B cell (primary cell): ENCODE data around the gene SERINC1. TPM values are rescaled to one million over a fixed set of nuclear protein-coding genes. Genes with fewer than 3 reads are reported as not detected.

ENCODE experiments used
- ATAC-seq: fragments of 200-7000 bp; cut with Tn5 transposase; one replicate; pipeline ENCODE4 v1.10.0; 2021; ENCODE audit warnings: low read depth, mild to moderate bottlenecking, moderate number of reproducible peaks, moderate library complexity
- CTCF ChIA-PET: fragments of 350-600 bp; sonication (Branson Sonifier 250); formaldehyde crosslinking; loops from one replicate; lab custom pipeline; 2021; ENCODE audit warnings: antibody characterized with exemption, inconsistent platforms; lab: Charles Lee
- POLR2A ChIA-PET: fragments of 350-600 bp; sonication (Branson Sonifier 250); formaldehyde crosslinking; loops from one replicate; lab custom pipeline; 2021; ENCODE audit warnings: antibody characterized with exemption; lab: Charles Lee
- DNase-seq: peaks from one replicate; pipeline ENCODE4 v3.0.0; 2013
- H2AFZ ChIP-seq: 2 replicates; pipeline ENCODE4 v1.6.1; 2012; ENCODE audit warnings: mild to moderate bottlenecking, low read depth, low read length; ENCODE audit not compliant: insufficient read depth, poor library complexity, severe bottlenecking
- H3K27ac ChIP-seq, 2 donors: 1 replicate in 1 of 2; 2 replicates in 1 of 2; pipeline ENCODE4 v1.5.1; 2012 to 2013; ENCODE audit warnings: low read length in 2 of 2, mild to moderate bottlenecking in 2 of 2, moderate library complexity in 1 of 2
- H3K27me3 ChIP-seq, 4 experiments: fragments of 200-600 bp in 1 of 4; sonication (generic) in 1 of 4; replicated peaks in 1 of 4; 1 replicate in 2 of 4; 2 replicates in 2 of 4; pipeline versions ENCODE4 v1.6.1 to v1.7.0; 2013 to 2016; ENCODE audit warnings: low read length in 3 of 4, mild to moderate bottlenecking in 2 of 4, mixed read lengths in 1 of 4, moderate library complexity in 1 of 4; ENCODE audit not compliant: insufficient read depth in 4 of 4, control insufficient read depth in 3 of 4; ENCODE audit errors: control extremely low read depth in 1 of 4
- H3K36me3 ChIP-seq, 2 experiments: replicated peaks in 1 of 2; 1 replicate in 1 of 2; 2 replicates in 1 of 2; pipeline versions ENCODE4 v1.6.1 to v1.7.1; 2013; ENCODE audit warnings: low read length in 1 of 2; ENCODE audit not compliant: insufficient read depth in 2 of 2, control insufficient read depth in 1 of 2; ENCODE audit errors: control extremely low read depth in 1 of 2, extremely low read depth in 1 of 2
- H3K4me1 ChIP-seq, 2 donors: fragments of 200-600 bp in 1 of 2; sonication (generic) in 1 of 2; 1 replicate in 1 of 2; 2 replicates in 1 of 2; pipeline versions ENCODE4 v1.5.1 to v1.6.1; 2013 to 2017; ENCODE audit warnings: low read length in 2 of 2; ENCODE audit not compliant: control insufficient read depth in 2 of 2, insufficient read depth in 2 of 2
- H3K4me2 ChIP-seq: replicated peaks from 2 replicates; pipeline ENCODE3; 2012; ENCODE audit warnings: mild to moderate bottlenecking, low read depth, low read length; ENCODE audit not compliant: poor library complexity, severe bottlenecking
- H3K4me3 ChIP-seq, 5 experiments: fragments of 200-600 bp in 1 of 5; sonication (generic) in 1 of 5; 1 replicate in 3 of 5; 2 replicates in 2 of 5; pipeline versions ENCODE4 v1.5.1 to v1.7.0; 2011 to 2016; ENCODE audit warnings: low read length in 4 of 5, mild to moderate bottlenecking in 4 of 5, low read depth in 2 of 5, control low read depth in 1 of 5, moderate library complexity in 1 of 5; ENCODE audit not compliant: insufficient read depth in 1 of 5; ENCODE audit errors: control extremely low read depth in 1 of 5, extremely low read depth in 1 of 5
- H3K79me2 ChIP-seq: fragments of 200-600 bp; sonication (generic); one replicate; pipeline ENCODE4 v1.6.0; 2016; ENCODE audit warnings: low read length; ENCODE audit not compliant: control insufficient read depth, insufficient read depth
- H3K9ac ChIP-seq: fragments of 200-600 bp; sonication (generic); 2 replicates; pipeline ENCODE4 v1.6.1; 2017; ENCODE audit warnings: mild to moderate bottlenecking, low read length, moderate library complexity
- H3K9me3 ChIP-seq, 3 donors: one replicate each; pipeline versions ENCODE4 v1.6.1 to v1.7.1; 2013; ENCODE audit warnings: low read length in 2 of 3; ENCODE audit not compliant: control insufficient read depth in 2 of 3, insufficient read depth in 1 of 3; ENCODE audit errors: control extremely low read depth in 1 of 3
- H4K20me1 ChIP-seq: 2 replicates; pipeline ENCODE4 v1.6.0; 2012; ENCODE audit warnings: mild to moderate bottlenecking, low read length; ENCODE audit not compliant: insufficient read depth, control insufficient read depth, poor library complexity, severe bottlenecking
- H3K27ac Mint-ChIP-seq: one replicate; pipeline ENCODE4 v1.8.0; 2021; ENCODE audit warnings: mixed read lengths
- H3K27me3 Mint-ChIP-seq: one replicate; pipeline ENCODE4 v1.8.0; 2021; ENCODE audit warnings: mixed read lengths
- H3K4me1 Mint-ChIP-seq: one replicate; pipeline ENCODE4 v1.8.0; 2021; ENCODE audit warnings: mixed read lengths
- H3K4me3 Mint-ChIP-seq: one replicate; pipeline ENCODE4 v1.8.0; 2021; ENCODE audit warnings: mixed read lengths
- H3K9me3 Mint-ChIP-seq: one replicate; pipeline ENCODE4 v1.8.0; 2022; ENCODE audit warnings: mixed read lengths; ENCODE audit not compliant: insufficient read depth
- CTCF ChIP-seq: fragments of 200-600 bp; IDR thresholded peaks from one replicate; pipeline ENCODE4 v1.8.0; 2022; ENCODE audit warnings: antibody characterized with exemption, mild to moderate bottlenecking
- EZH2 ChIP-seq: IDR thresholded peaks from 2 replicates; pipeline ENCODE4 v1.6.1; 2012; ENCODE audit warnings: borderline replicate concordance, low read depth, mild to moderate bottlenecking, moderate library complexity, low read length; ENCODE audit not compliant: insufficient read depth, poor library complexity, severe bottlenecking
- WGBS: methylation state at CpG from one replicate; pipeline ENCODE4 v1.1.5; 2013; ENCODE audit warnings: missing lambda C conversion rate; ENCODE audit not compliant: insufficient coverage; 5-methylcytosine and 5-hydroxymethylcytosine counted together
- intact Hi-C: fragments of 100-400 bp; cut with micrococcal nuclease; formaldehyde crosslinking; loops from one replicate; pipeline ENCODE4 v1.10.0; 2022
- polyA plus RNA-seq: library from polyadenylated mRNA; depleted of rRNA; stranded (reverse); fragments of >200 nt; gene quantifications from 2 replicates; pipeline ENCODE4 v1.2.3, GENCODE V29; 2012
- total RNA-seq, 2 donors: library from RNA; stranded (reverse); fragments of 120-200 nt in 1 of 2; gene quantifications; 1 replicate in 1 of 2; 2 replicates in 1 of 2; pipeline versions ENCODE4 v1.2.3 to v1.2.4, GENCODE V29; 2013 to 2022

The SERINC1 gene
- total and polyA plus RNA-seq, 2 donors (not counting 1 experiment from before 2014, with no cell fraction given): 17.2 to 92.1 TPM

GRCh38 chr6:122408240-122408639, 63.4 kb downstream of the SERINC1 start:
- H3K27me3 ChIP-seq: no peaks in the 10 kb centered on the region
- TF ChIP-seq CTCF: no peak
- no peak for TF ChIP-seq EZH2
- H3K36me3 ChIP-seq: peaks cover 5% of the 10 kb centered on the region in 2 experiments
- ChIA-PET POLR2A (no interaction called here), CTCF (interaction anchor here (1.9 kb wide), 1 partner anchor 9 kb away, joined by 8 read pairs; the partner anchor contains the start of gene HSF2)
- DNase-seq: no peak
- no peaks in the 10 kb centered on the region for H3K9me3 ChIP-seq
- H3K27ac ChIP-seq: no peak overlapping the region
- no peaks in the 10 kb centered on the region for H4K20me1 ChIP-seq
- H3K4me1 ChIP-seq: no peaks in the 10 kb centered on the region
- no peaks in the 10 kb centered on the region for H3K27me3 Mint-ChIP-seq
- H3K4me1 Mint-ChIP-seq: peaks cover 22% of the 10 kb centered on the region
- ATAC-seq: no peak
- no peak overlapping the region for H3K27ac Mint-ChIP-seq
- no peak overlapping the region for H2AFZ ChIP-seq
- no CpG with 5 or more reads among the region's 1 CpG for WGBS
- H3K4me3 ChIP-seq: no peak overlapping the region
- no peaks in the 10 kb centered on the region for H3K9me3 Mint-ChIP-seq
- H3K4me3 Mint-ChIP-seq: no peak overlapping the region
- intact Hi-C loops: no loop called here
- no peak overlapping the region for H3K9ac ChIP-seq
- H3K4me2 ChIP-seq: no peak overlapping the region
- peaks cover 45% of the 10 kb centered on the region for H3K79me2 ChIP-seq

DNA sequence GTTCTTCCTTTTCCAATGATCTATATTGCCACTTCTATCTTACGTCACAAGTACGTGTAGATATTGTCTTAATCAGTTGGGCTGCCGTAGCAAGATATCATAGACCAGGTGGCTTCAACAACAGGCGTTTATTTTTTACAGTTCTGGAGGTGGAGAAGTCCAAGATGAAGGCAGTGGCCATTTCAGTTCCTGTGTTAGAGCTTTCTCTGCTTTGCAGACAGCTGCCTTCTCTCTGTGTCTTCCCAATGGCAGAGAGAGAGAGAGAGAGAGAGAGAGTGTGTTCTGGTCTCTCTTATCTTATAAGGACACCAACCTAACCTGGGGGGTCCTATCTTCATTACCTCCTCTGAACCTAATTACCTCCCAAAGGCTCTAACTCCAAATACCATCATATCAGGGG, 63.9 kb downstream of the SERINC1 start:
- intact Hi-C loops: no loop called here
- POLR2A ChIA-PET: no interaction called here
- H3K4me1 Mint-ChIP-seq: peaks cover 22% of the 10 kb centered on the region
- Histone ChIP-seq H3K79me2 (peaks cover 48% of the 10 kb centered on the region), H3K36me3 (peaks cover 3 to 5% of the 10 kb centered on the region in 2 experiments), H3K9me3 (no peaks in the 10 kb centered on the region), H3K27me3 (no peaks in the 10 kb centered on the region), H2AFZ (no peak overlapping the region), H3K4me2 (no peak overlapping the region), H3K4me3 (no peak overlapping the region), H3K9ac (no peak overlapping the region), H3K4me1 (no peaks in the 10 kb centered on the region), H3K27ac (no peak overlapping the region), H4K20me1 (no peaks in the 10 kb centered on the region)
- no peak overlapping the region for H3K27ac Mint-ChIP-seq
- H3K4me3 Mint-ChIP-seq: no peak overlapping the region
- no peaks in the 10 kb centered on the region for H3K9me3 Mint-ChIP-seq
- no peaks in the 10 kb centered on the region for H3K27me3 Mint-ChIP-seq
- DNase-seq: no peak
- no peak for ATAC-seq
- no peak for TF ChIP-seq EZH2
- TF ChIP-seq CTCF: no peak
- CTCF ChIA-PET: interaction anchor here (1.9 kb wide), 1 partner anchor 8 kb away, joined by 8 read pairs; the partner anchor contains the start of gene HSF2
- 100% methylated on average over 3 of the region's 4 CpGs for WGBS
